HG02678 (cell line): ENCODE results near the gene BARX1.

Experiments used
- ATAC-seq: cut with Tn5 transposase; IDR thresholded peaks from one replicate; pipeline ENCODE4 v1.9.1; 2021; ENCODE audit warnings: mild to moderate bottlenecking, moderate library complexity; ENCODE audit not compliant: unreplicated experiment

BARX1 gene

GRCh38 chr9:93929231-93929630, 25.9 kb downstream of the BARX1 start:
- ATAC-seq: no peak

GRCh38 chr9:93922535-93922934, 32.6 kb downstream of the BARX1 start:
- ATAC-seq: no peak

GRCh38 chr9:93920131-93920800, 34.9 kb downstream of the BARX1 start:
- ATAC-seq: no peak

GRCh38 chr9:93918061-93918460, 37.1 kb downstream of the BARX1 start:
- no peak for ATAC-seq

GRCh38 chr9:93917121-93917853, 37.9 kb downstream of the BARX1 start:
- no peak for ATAC-seq

- ATAC-seq: no peak
These were observed 38.8 kb downstream of the BARX1 start for GRCh38 chr9:93916358-93916757.

GRCh38 chr9:93911801-93912554, 43.2 kb downstream of the BARX1 start:
- no peak for ATAC-seq

DNA sequence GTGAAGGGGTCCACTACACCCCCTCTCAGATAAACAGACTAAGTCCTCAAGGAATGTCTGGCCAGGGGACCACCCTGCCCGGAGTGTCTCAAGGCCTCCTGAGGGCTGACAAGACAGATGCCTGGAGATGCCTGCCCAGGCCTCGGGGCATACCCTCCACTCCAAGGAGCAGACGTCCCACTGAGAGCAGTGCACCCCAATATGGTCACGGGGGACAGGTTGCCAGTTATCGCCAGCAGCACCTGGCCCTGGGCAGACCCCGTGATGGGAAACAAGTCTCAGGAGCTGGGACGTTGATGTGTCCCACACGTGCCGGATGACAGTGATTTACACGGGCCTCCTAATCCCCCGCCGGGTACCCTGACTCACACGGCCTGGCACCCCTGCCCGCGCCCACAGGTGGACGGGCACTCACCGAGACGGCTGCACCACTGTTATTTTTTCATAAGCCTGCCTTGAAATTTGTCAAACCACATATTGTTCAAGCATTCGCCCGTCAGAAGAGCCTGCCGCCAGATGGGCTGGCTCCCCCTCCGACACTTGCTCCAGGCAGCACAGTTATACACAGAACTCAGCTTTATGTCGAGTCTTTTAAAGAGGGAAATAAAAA, 43.9 kb downstream of the BARX1 start:
- no peak for ATAC-seq

DNA sequence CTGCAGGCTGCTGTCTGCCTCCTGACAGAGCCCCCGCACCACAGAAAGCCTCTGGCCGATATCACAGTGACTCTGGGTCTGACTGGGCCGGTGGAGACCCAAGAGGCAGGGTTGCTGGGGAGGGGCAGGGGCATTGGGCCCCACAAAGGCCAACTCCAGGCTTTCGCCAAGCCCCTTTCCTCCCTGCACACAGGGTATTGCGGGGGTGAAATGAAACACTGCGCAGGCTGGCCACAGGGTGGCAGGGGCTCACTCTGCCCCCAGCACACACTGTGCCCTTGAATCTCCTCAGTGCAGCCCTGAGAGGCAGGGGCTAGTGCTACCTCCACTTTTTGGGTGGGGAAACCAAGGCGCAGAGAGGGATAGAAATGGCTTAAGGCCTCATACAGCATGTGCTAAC, 44.6 kb downstream of the BARX1 start:
- ATAC-seq: no peak

DNA sequence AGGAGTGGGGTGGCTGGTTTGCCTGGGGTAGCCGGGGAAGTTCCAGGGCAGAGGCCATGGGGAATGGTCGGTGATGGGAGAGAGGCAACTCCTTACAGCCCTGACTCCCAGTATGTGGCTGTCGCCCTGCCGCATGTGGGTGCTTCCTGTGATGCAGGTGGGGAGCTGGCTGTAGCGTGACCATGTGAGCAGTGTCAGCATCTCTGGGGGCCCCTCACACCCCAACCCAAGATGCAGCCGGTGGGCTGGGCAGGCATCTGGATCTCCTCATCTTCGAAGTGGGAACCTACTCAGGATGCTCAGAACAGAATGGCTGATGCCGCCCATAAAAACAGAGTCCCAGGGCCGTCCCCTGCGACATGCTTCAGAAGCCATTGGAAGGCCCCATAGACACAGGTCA, 45.0 kb downstream of the BARX1 start:
- no peak for ATAC-seq

DNA sequence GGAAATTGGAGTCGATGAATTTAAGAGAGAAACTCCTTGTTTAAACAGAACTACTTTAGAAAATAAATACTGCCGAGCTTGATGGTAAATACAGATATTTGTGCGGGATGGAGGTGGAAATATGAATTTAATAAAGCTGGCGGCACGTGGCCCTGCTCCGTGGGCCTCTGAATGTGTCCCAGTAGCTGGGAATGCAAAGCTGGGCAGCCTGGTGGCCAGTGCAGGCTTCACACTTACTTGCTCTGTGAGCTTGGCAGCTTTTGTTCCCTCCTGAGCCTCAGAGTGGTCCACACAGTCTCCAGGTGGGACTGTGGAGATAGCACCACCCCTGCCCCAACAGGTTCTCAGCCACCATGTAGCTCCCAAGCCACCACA, 45.9 kb downstream of the BARX1 start:
- ATAC-seq: no peak

- no peak for ATAC-seq
These were observed 46.4 kb downstream of the BARX1 start for GRCh38 chr9:93908591-93909241.

- ATAC-seq: no peak
These were observed 47.5 kb downstream of the BARX1 start for GRCh38 chr9:93907551-93908199.

- no peak for ATAC-seq
These were observed 48.8 kb downstream of the BARX1 start for GRCh38 chr9:93906195-93906880.

DNA sequence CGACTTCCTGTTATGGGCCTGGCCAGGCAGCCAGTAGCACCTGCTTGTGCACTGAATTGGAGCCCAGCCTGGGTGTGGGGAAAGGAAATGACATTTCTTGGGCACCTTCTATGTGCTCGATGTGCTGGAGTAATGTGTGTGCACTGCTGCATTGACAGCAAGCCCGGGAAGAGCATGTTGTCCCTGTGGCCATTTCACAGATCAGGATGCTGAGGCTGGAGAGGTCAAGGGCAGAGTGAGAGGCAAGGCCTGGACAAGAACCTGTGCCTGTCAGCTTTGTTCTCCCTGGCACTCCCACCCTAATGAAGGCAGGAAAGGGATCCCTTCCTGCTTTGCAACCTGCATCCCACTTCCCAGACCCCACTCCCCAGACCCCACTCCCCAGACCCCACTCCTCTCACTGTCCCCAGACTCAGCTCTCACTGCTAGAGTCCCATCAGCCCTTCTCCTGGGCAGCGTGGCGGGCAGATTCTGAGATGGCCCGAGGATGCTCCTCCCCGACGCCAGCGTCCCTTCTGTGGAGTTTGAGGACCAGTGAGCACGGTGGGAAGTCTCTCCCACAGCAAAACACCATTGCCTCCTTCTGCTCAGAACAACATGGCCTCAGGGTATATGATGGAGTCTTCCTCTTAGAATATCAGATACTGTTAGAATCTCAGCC, 49.6 kb downstream of the BARX1 start:
- ATAC-seq: no peak

- ATAC-seq: no peak
These were observed 50.3 kb downstream of the BARX1 start for GRCh38 chr9:93904649-93905472.

DNA sequence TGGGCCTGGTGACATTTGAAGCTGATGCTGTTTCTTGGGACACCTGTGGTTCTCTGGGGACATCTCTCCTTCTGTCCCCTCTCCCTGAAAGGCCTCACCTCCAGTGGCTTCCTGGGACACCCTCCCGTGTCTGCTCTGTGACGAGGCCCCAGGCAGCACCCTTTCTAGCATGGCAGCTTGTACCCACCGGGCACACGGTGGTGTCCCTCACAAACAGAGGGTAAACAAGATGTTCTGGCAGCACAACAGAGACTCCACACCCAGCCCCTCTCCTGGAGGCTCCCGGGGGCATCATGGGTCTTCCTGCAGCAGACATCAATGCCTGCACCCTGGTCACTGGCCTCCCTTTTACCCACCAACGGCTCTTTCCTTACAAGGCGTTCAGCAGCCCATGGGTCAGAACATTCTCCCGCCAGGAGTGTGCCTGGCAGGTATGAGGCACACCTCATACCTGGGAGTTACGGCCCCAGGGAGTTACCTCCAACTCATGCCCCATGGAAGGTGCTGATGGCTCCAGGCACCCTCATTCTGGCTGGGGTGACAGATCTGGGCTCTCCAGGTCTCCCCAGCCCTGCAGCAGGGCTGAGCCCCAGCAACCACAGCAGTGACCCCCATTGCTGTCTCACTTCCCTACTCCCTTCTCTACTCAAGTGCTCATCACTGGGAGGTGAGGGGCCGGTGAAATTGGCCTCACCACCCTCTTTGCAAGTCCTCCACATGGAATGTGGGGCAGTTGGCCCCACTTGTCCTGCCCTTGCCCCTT, 51.1 kb downstream of the BARX1 start:
- ATAC-seq: no peak
